Activated CD4-positive, alpha-beta T cell treated with anti-CD3 and anti-CD28 coated beads, Interleukin-2, amount 50 U/mL, for 16 hours (primary cell): Measurements from ENCODE around the gene SCN7A.
"Not testable (repeated sequence)": the region's sequence is repeated elsewhere in the genome, so short reads cannot be mapped to it uniquely, and the experiment has no call there.

Source experiments
- DNase-seq: peaks from one replicate; pipeline ENCODE4 v3.0.0-alpha.2; 2020

SCN7A gene

GRCh38 chr2:166451468-166451867, 42.6 kb downstream of the SCN7A start:
- no peak for DNase-seq

- no peak for DNase-seq
Observed at GRCh38 chr2:166449439-166449838, 44.6 kb downstream of the SCN7A start.

DNA sequence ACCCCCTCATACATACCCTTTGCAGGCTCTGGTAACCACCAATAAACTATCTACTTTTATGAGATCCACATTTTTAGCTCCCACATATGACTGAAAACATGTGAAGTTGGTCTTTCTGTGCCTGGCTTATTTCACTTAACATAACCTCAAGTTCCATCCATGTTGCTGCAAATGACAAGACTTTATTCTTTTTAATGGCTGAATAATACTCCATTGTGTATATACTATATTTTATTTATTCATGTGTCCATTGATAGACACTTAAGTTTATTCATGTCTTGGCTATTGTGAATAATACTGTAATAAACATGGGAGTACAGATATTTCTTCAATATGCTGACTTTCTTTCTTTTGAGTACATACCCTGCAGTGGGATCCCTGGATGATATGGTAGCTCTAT, 45.9 kb downstream of the SCN7A start:
- DNase-seq, result no peak

- DNase-seq, result no peak
Observed at GRCh38 chr2:166444306-166444705, 49.7 kb downstream of the SCN7A start.

GRCh38 chr2:166440313-166440712, 53.7 kb downstream of the SCN7A start:
- no peak for DNase-seq

DNA sequence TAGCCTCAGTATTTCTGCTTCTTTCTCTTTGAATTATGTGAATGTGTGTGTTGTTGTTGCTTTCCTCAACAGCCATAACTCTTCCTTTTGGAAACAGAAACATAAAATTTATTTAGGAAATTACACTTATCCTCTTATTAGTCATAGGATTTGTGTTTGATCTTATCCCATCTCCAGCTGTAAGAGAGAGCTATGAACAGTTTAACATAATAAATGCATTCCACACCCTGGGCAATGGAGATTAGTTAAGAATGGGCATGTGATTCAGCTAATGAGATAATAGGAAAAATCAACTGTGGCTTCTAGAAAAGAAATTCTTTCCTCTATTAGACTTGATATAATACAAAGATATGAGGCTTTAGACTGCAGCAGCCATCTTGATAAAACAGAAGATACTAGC, 55.0 kb downstream of the SCN7A start:
- DNase-seq, result no peak

DNA sequence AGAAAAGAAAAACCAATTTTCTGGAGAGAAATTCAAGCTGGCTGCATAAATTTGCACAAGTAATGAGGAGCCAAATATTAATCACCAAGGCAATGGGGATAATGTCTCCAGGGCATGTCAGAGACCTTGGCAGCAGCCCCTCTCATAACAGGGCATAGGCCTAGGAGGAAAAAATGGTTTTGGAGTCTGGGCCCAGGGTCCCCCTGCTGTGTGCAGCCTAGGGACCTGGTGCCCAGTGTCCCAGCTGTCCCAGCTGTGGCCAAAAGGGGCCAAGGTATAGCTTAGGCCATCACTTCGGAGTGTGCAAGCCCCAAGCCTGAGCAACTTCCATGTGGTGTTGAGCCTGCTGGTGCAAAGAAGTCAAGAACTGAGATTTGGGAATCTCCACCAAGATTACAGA, 57.1 kb downstream of the SCN7A start:
- DNase-seq, result no peak

GRCh38 chr2:166436189-166436588, 57.9 kb downstream of the SCN7A start:
- DNase-seq, result no peak

GRCh38 chr2:166434491-166434890, 59.6 kb downstream of the SCN7A start:
- DNase-seq, result no peak

DNA sequence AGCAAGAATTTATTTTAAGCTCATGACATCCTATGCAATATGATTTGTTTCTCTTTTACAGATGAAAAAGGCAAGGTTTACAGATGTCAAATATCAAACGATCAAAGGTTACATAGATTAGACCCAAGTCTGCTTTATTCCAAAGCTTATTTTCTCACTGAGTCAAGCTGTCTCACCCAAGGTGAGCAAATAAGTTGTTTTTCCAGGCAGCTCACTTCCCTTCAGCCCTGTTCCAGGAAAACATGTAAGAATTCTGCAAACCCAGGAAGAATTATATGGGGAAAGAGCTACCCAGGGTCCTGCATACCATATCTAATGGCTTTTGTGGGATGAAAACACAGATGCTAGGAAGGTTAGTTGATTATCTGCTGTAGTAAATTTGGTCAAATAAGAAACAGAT, 60.6 kb downstream of the SCN7A start:
- no peak for DNase-seq

DNA sequence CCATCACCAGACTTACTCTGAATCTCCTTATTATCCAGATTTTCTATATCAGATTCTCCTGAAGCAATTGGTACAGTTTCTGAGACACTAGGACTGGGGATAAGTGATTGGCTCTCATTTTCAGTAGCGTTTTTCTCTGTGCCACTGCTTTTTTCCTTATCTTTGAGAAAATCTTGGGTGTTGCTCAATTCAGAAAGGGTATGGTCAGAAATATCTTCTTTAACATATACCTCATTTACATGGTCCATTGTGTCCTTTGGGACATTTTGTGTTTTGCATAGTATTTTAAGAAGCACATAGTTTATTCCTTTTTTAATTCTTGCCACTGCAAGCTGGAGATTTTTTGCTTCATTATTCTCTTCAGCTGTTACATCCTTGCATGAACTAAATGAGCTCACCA, 61.7 kb downstream of the SCN7A start:
- DNase-seq, result no peak

DNA sequence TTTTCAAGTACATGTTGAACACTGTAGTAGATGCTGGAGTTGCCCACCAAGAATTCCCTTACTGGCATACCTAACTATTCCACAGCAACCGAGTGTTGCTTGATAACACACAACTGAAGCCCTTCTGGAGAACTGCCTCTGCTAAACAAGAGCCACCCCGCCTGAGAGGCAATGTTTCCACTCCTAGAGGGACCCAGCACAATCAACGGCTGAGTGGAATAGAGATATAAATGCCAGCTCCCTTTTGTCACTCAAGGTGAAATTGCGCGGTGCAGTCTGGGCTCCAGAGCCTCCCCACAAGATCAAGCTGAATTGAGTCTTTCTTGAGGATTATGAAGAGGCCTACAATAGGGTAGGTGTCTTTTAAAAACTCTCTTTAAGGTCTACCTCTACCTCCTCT, 69.2 kb downstream of the SCN7A start:
- DNase-seq, result no peak

GRCh38 chr2:166419616-166419934, 74.5 kb downstream of the SCN7A start:
- DNase-seq, result no peak

DNA sequence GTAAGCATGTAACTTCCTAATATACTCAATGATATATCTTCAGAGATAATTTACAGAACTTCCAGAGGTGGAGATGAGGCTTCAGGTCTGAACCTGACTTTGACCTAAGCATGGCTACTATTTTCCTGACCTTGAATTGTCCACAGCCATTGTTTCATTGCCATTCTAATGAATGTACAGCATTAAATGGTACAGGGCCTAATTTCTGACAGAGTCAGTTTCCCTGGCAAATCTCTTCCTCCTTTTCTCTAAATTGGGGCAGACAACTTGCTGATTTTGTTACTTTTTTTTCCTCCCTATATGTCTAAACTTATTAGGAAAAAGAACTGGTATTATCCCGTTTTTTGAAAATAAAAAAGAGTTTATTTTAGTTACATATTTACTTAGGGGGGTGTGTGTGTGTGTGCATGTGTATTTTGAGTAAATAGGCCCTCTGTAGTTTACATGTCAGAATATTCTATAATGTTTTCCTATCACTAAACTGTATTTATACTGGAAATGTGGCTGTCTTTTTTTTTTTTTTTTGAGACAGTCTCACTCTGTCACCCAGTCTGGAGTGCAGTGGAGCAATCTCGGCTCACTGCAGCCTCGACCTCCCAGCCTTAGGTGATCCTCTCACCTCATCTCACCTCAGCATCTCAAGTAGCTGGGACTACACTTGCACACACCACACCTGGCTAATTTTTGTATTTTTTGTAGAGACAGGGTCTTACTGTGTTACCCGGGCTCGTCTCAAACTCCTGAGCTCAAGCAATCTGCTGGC, 75.0 kb downstream of the SCN7A start:
- no peak for DNase-seq

DNA sequence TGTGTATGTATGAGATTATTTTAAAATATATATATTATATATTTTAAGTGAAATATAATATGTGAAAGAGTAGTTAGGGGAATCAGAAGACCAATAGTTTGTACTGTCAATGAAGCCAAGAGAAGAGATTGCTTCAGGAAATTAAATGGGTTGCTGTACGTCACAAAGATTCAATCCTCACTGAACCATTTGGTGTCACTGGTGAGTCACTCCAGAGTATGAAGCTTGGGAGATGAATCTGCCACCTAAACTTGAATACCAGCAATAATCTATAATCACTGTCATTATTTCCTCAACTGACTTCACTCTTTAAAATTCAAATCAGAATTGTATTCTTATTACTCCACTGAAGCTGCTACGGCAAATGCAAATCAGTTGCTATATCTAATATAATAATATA, 76.4 kb downstream of the SCN7A start:
- no peak for DNase-seq

- no peak for DNase-seq
Observed at GRCh38 chr2:166413255-166413654, 80.8 kb downstream of the SCN7A start.

DNA sequence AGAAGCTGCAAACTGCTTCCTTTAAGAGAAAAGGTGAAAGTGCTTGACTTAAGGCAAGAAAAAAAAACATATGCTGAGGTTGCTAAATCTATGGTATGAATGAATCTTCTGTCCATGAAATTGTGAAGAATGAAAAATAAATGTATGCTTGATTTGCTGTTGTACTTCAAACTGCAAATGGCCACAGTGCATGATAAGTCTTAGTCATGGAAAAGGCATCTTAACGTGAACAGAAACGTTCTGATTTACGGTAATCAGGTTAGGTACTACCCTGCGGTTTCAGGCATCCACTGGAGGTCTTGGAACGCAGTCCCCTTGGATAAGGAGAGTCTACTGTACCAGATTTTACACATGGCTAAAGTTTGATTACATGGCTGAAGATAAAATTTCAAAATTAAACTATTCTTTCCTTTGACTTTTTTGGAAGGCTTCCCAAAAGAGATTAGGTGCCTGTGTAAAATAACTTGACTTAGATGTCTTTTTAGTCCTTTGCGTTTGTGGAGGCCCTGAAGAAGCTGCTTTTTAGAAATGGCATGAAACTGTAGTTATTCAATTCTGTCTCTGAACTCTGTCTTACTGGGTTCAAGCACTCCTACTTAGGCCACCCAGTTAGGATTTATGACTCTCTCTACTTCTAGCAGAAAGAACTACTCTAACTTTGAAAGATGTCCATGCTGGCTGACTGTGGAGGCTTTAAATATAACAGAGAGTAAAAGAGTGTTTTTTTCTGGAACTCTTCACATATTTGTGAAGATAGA, 82.4 kb downstream of the SCN7A start:
- no peak for DNase-seq

GRCh38 chr2:166410828-166411472, 83.1 kb downstream of the SCN7A start:
- no peak for DNase-seq

GRCh38 chr2:166407746-166408145, 86.3 kb downstream of the SCN7A start:
- not testable (repeated sequence) for DNase-seq

DNA sequence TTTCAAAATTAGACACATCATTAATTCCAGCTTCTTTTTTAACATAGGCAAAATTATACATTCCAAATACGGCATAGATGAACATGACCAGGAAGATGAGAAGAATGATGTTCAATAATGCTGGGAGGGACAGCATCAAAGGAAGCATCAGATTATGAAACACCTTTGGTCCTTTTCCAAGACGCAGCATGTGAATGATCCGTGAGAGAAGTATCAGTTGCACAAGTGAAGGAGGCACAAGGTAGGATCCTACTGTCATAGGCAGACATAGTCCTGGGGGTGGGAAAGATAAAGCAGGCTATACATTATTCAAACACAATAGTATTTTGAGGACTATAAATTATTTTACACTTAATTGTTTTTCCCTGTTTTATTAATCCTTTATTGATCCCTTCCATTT, 87.7 kb downstream of the SCN7A start:
- DNase-seq, result no peak

DNA sequence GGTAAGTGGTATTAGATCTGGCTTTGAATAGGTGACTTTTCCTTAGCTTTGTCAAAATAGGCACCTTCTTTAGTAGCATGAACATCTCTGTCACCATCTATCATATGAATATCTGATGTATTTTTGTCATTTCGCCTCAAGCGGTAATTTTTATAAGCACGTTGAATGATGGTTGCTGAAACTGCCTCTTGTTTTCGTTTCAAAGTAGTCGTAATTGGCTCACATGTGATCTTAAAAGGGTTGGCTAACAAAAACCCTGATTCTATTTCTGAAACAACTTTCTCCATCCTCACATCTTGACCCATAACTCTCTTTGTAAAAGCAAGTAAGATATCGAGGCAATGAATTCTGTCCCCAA, 88.5 kb downstream of the SCN7A start:
- DNase-seq, result no peak

DNA sequence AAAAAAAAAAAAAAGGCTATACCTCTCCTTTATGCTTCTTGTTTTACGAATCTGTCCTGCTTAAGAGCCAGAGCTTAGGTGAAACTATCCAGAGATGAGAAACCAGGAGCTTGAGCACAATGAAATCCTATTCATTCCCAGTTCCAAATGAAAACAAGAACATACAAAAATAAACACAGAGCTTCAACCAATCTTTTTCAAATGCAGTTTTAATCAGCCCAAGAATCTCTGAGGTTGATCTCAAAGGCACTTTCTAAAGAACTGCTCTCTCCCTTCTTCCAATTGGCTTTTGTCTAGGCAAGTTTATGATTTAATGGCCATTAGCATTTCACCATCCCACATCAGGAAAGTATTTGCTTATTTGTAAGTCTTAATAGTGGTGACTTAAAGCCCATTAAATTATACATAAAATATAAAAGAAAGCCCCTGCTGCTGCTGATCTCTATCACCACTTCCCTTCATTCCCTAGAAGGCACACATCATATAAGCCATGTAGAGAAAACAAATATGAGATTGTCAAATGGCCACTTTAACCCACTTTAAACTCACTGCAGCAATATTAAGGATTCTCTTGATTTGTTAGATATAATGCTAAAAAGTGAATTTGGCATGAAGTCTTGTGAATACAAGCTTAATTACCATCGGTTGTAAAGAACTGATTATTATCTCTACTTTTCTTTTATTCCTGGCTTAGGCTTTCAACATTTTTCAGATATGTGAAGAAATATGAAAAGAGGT, 89.0 kb downstream of the SCN7A start:
- DNase-seq, result no peak

GRCh38 chr2:166394245-166394644, 99.8 kb downstream of the SCN7A start:
- no peak for DNase-seq

DNA sequence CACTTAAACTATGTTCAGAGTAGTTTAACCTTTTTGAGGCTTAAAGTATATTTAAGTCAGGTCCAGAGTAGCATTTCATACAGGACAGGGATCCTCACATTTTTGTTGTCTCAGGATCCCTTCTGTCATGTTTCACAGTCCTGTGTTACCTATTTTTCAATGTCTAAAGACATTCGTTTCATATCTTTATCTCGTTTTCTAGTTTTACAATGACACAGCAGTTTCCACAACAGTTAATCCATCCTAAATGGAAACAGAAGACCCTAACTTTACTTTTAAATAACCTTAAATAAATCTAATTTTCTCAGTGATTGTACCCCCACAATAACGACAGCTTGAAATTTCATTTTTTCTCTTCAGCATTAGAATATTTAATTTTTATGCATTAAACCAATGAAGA, 101.0 kb downstream of the SCN7A start:
- DNase-seq, result no peak
